ENCODE data around the gene KIF5A.
A peak's percentile ranks its signal among the peaks of the same experiment; 100 is the strongest.

Gene KIF5A

DNA sequence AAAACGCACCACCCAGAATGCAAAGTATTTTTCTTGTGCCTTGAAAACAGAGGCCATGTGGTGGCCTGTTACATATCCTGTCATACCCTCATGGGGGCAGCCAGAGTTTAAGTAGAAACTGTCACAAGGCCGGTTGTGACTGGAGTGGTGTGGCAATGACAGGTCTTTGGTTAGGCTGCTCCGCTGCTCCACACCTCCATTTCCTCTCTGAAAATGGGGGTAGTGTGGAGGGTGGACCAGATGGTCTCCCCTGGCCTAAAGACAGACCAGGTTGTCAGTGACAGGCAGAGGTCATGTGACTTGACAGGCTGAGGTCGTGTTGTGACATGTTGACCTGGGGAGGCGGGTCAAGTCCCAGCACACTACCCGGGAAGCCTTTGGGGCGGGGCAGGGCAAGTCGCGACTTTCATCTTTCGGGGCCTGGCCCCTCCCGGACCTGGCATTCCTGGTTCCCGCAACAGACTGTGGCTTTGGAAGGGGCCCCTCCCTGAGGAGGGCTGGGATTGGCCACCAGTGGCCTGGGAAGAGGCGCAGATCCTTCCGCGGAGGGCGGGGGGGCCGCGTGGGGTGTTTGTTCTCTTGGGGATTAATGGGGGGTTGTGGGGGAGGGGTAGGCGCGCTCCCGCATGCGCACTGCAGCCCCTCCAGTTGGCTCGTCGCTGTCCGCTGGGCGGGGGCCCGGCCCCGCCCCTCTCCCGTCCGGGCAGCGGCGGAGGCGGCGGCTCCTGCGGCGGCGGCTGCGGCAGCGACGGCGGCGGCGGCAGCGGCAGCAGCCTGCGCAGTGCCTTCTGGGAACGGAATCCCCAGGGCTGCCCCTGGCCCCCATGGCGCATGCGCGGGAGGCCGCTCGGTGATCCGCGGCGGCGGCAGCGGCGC is 27.6 kb upstream of the KIF5A start, which contains the start of gene MBD6:
Gene MBD6, plus strand, starts transcription at position 814 of the 876 bp plus-strand sequence. CDS start 1,480 bp downstream, outside the sequence.
- TF ChIP-seq, protein P1, sequence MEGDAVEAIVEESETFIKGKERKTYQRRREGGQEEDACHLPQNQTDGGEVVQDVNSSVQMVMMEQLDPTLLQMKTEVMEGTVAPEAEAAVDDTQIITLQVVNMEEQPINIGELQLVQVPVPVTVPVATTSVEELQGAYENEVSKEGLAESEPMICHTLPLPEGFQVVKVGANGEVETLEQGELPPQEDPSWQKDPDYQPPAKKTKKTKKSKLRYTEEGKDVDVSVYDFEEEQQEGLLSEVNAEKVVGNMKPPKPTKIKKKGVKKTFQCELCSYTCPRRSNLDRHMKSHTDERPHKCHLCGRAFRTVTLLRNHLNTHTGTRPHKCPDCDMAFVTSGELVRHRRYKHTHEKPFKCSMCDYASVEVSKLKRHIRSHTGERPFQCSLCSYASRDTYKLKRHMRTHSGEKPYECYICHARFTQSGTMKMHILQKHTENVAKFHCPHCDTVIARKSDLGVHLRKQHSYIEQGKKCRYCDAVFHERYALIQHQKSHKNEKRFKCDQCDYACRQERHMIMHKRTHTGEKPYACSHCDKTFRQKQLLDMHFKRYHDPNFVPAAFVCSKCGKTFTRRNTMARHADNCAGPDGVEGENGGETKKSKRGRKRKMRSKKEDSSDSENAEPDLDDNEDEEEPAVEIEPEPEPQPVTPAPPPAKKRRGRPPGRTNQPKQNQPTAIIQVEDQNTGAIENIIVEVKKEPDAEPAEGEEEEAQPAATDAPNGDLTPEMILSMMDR (IDR thresholded peaks at IDR 0.05; ENCODE audit: borderline replicate concordance, insufficient read depth, low read depth, low read length): no peak

DNA sequence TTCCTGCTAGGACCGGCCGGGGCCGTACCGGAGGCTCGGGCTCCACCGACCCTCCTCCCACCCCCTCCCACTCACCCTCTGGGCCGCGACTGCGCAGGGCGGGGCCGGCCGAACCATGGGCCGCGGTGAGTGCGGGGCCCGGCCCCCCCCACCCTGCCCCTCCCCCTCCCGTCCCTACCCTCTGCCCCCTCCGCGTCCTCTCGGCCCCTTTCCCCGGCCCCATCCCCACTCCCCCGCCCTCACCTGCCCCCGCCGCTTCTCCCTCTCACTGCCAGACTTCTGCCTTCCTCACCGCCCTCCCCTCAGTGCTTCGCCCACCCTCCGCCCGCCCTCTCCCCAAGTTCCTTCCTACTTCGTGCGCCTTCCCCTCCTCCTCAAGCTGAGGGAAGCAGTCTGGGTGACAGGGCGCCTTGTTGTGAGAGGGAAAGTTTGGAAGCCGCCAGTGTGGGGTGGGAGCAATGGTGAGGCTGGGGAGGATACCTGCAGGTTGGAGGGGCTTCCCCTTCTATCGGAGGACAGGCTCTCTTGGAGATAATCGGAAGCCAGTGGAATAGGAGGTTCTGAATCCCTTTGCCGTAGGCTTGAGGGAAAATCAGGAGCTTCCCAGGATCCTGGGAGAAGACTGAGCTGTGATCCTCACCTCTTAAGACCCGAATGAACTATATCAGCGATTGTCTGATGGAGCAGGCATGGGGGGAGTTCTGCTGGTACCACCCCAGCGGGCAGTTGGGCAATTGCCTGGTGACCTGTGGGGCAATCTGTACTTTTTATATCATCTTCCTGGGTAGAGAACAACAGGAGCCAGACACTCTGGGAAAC is 26.7 kb upstream of the KIF5A start:
- TF ChIP-seq, protein P1 (IDR thresholded peaks at IDR 0.05; ENCODE audit: borderline replicate concordance, insufficient read depth, low read depth, low read length): 0 out of 2 replicates have a peak, but pooled peaks have one; percentile 3

More for the DNA sequence above, 27.6 kb upstream of the KIF5A start, which contains the start of gene MBD6:
- peak within 1 kb of the TSS; percentile 66 for H3K4me3 ChIP-seq (ENCODE audit: low read depth, low read length)

DNA sequence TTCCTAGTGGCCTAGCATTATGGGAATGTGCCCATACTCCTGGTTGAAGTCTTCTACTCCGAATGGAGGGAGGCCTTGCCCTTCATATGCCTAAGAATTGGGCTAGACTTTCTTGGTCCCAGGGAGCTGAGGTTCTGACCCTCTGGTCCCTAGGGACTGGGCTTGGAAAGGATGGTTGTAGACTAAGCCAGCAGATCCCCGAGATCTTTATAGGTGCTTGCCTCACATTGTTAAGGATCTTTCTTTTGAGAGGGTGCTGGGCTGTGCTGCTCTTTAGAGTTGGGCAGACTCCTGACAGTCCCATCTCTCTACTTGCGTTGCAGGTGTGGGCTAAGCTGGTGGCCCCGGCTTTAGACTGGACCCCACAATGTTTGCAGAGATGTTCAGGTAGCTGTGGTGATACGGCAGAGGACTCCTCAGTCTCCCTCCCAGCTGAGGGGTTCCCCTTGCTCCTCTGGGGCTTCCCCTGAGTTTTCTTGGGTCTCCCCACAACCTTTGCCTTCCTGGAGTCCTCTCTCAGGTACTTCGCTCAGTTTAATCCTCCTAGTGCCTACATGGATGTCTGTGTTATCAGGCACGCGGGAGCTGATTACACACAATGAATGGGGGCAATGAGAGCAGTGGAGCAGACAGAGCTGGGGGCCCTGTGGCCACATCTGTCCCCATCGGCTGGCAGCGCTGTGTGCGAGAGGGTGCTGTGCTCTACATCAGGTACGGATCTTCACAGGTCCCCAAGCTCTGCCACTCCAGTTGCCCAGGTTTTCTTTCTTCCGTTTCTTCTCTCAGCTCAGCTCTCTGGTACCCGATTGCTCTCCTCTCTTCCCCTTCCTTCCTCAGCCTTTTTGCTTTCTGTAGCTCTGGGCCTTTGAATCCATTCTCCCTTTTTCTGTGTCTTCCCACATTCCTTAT is 25.9 kb upstream of the KIF5A start:
- peak overlapping the region; percentile 66 for H3K4me3 ChIP-seq (ENCODE audit: low read depth, low read length)
- TF ChIP-seq, protein P1 (IDR thresholded peaks at IDR 0.05; ENCODE audit: borderline replicate concordance, insufficient read depth, low read depth, low read length): no peak

More for the DNA sequence above, 26.7 kb upstream of the KIF5A start:
- peak overlapping the region; percentile 66 for H3K4me3 ChIP-seq (ENCODE audit: low read depth, low read length)

DNA sequence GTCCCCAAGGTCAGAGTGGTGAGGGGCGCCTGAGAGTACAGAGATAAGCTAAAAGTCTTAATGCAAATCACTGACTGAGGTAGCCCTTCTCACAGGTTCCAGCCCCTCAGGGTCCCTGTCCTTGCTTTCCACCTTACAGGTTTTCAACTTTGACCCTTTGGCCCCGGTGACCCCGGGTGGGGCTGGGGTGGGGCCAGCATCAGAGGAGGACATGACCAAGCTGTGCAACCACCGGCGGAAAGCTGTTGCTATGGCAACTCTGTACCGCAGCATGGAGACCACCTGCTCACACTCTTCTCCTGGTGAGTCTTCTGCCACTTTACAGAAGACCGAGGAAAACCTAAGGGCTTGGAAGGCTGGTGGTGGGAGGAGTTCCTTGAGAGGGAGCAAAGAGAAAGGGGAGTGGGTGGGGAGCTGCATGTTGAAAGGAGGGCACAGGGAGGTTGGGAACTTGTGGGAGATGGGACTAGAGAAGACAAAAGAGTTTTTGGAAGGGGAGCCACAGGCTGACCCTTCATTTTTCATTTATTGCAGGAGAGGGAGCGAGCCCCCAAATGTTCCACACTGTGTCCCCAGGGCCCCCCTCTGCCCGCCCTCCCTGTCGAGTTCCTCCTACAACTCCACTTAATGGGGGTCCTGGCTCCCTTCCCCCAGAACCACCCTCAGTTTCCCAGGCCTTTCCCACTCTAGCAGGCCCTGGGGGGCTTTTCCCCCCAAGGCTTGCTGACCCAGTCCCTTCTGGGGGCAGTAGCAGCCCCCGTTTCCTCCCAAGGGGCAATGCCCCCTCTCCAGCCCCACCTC is 24.8 kb upstream of the KIF5A start:
- H3K4me3 ChIP-seq (ENCODE audit: low read depth, low read length): no peak overlapping the region
- TF ChIP-seq, protein P1 (IDR thresholded peaks at IDR 0.05; ENCODE audit: borderline replicate concordance, insufficient read depth, low read depth, low read length): no peak

DNA sequence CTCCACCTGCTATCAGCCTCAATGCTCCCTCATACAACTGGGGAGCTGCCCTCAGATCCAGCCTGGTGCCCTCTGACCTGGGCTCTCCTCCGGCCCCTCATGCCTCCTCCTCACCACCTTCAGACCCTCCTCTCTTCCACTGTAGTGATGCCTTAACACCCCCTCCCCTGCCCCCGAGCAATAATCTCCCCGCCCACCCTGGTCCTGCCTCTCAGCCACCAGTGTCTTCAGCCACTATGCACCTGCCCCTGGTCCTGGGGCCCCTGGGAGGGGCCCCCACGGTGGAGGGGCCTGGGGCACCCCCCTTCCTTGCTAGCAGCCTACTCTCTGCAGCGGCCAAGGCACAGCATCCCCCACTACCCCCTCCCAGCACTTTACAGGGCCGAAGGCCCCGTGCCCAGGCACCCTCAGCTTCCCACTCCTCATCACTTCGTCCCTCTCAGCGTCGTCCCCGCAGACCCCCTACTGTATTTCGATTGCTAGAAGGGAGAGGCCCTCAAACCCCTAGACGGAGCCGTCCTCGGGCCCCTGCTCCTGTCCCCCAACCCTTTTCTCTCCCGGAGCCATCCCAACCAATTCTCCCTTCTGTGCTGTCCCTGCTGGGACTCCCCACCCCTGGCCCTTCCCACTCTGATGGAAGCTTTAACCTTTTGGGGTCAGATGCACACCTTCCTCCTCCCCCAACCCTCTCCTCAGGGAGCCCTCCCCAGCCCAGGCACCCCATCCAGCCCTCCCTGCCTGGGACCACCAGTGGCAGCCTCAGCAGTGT is 24.0 kb upstream of the KIF5A start:
- H3K4me3 ChIP-seq (ENCODE audit: low read depth, low read length): no peak overlapping the region
- TF ChIP-seq, protein P1 (IDR thresholded peaks at IDR 0.05; ENCODE audit: borderline replicate concordance, insufficient read depth, low read depth, low read length): no peak
